ENCODE measurements around the gene CCDC141.
"Not testable (repeated sequence)": the region's sequence is repeated elsewhere in the genome, so short reads cannot be mapped to it uniquely, and the experiment has no call there.

The CCDC141 gene

GRCh38 chr2:179049546-179050311, at the start of gene CCDC141:
Gene CCDC141, minus strand, starts transcription at chr2:179050137. Its CDS starts 196 bp downstream, at chr2:179049941.
- no peak for DNase-seq

- DNase-seq, result no peak
These were observed 48.2 kb upstream of the CCDC141 start for GRCh38 chr2:179098080-179098689.

GRCh38 chr2:179097131-179097530, 47.2 kb upstream of the CCDC141 start:
- DNase-seq, result no peak

- DNase-seq, result no peak
These were observed 46.2 kb upstream of the CCDC141 start for GRCh38 chr2:179096090-179096489.

- DNase-seq, result not testable (repeated sequence)
These were observed 43.0 kb upstream of the CCDC141 start for GRCh38 chr2:179092912-179093311.

- DNase-seq, result no peak
These were observed 32.8 kb upstream of the CCDC141 start for GRCh38 chr2:179082697-179083096.

GRCh38 chr2:179081954-179082353, 32.0 kb upstream of the CCDC141 start:
- DNase-seq, result no peak

- no peak for DNase-seq
These were observed 22.6 kb upstream of the CCDC141 start for GRCh38 chr2:179072527-179072926.

- no peak for DNase-seq
These were observed 21.9 kb upstream of the CCDC141 start for GRCh38 chr2:179071810-179072355.

- no peak for DNase-seq
These were observed 21.0 kb upstream of the CCDC141 start for GRCh38 chr2:179070895-179071294.

GRCh38 chr2:179069685-179070084, 19.7 kb upstream of the CCDC141 start:
- DNase-seq, result no peak

GRCh38 chr2:179068991-179069643, 19.2 kb upstream of the CCDC141 start:
- DNase-seq, result no peak

- DNase-seq, result no peak
These were observed 9.2 kb upstream of the CCDC141 start for GRCh38 chr2:179059026-179059700.

GRCh38 chr2:179057737-179058136, 7.8 kb upstream of the CCDC141 start:
- DNase-seq, result no peak

- not testable (repeated sequence) for DNase-seq
These were observed 3.6 kb upstream of the CCDC141 start for GRCh38 chr2:179053568-179053967.

- no peak for DNase-seq
These were observed 1.3 kb upstream of the CCDC141 start for GRCh38 chr2:179051250-179051649.

- DNase-seq, result no peak
These were observed 818 bp upstream of the CCDC141 start for GRCh38 chr2:179050755-179051154.

GRCh38 chr2:179049203-179049545, 763 bp downstream of the CCDC141 start:
- no peak for DNase-seq

GRCh38 chr2:179048099-179048498, 1.8 kb downstream of the CCDC141 start:
- DNase-seq, result no peak

- not testable (repeated sequence) for DNase-seq
These were observed 4.3 kb downstream of the CCDC141 start for GRCh38 chr2:179045602-179046001.

- no peak for DNase-seq
These were observed 5.4 kb downstream of the CCDC141 start for GRCh38 chr2:179044500-179044899.

- DNase-seq, result no peak
These were observed 12.1 kb downstream of the CCDC141 start for GRCh38 chr2:179037807-179038206.

GRCh38 chr2:179036353-179036905, 13.5 kb downstream of the CCDC141 start:
- DNase-seq, result no peak

All from hippocampal formation (tissue), 2 donors.